Hepatocyte (in vitro differentiated cells): ENCODE data around the gene PRKG1.

Source experiments
- CTCF ChIP-seq: fragments of 200-600 bp; sonication (generic); IDR thresholded peaks from 2 replicates; pipeline ENCODE4 v1.5.1; 2016; ENCODE audit warnings: antibody characterized with exemption, mild to moderate bottlenecking; ENCODE audit not compliant: poor library complexity
- EZH2 ChIP-seq: fragments of 200-600 bp; sonication (generic); IDR thresholded peaks from 2 replicates; pipeline ENCODE4 v1.6.1; 2016; ENCODE audit warnings: antibody characterized with exemption, mild to moderate bottlenecking, borderline replicate concordance
- EZH2phosphoT487 ChIP-seq: fragments of 200-600 bp; sonication (generic); IDR thresholded peaks from one replicate; pipeline ENCODE4 v1.6.1; 2018; ENCODE audit warnings: antibody characterized with exemption, mild to moderate bottlenecking, low read depth, moderate library complexity; ENCODE audit not compliant: unreplicated experiment, severe bottlenecking

- TF ChIP-seq EZH2 (no peak), CTCF (no peak), EZH2phosphoT487 (no peak)
These were observed 43.8 kb upstream of the PRKG1 start for GRCh38 chr10:51030480-51030879.
